ENCODE data around the gene ANTXR1.

ANTXR1 gene

GRCh38 chr2:69075486-69075885 lies 62.5 kb downstream of the ANTXR1 start:
- no peak for DNase-seq

GRCh38 chr2:69076601-69077000 lies 63.6 kb downstream of the ANTXR1 start:
- DNase-seq = no peak

GRCh38 chr2:69077252-69077950 lies 64.4 kb downstream of the ANTXR1 start:
- no peak for DNase-seq

- no peak for DNase-seq
These were observed 67.1 kb downstream of the ANTXR1 start for GRCh38 chr2:69080071-69080470.

- DNase-seq = no peak
These were observed 68.1 kb downstream of the ANTXR1 start for GRCh38 chr2:69081001-69081580.

GRCh38 chr2:69081757-69082156 lies 68.8 kb downstream of the ANTXR1 start:
- DNase-seq = no peak

GRCh38 chr2:69082430-69082997 lies 69.5 kb downstream of the ANTXR1 start:
- no peak for DNase-seq

GRCh38 chr2:69083235-69083748 lies 70.3 kb downstream of the ANTXR1 start:
- no peak for DNase-seq

- DNase-seq = no peak
These were observed 71.5 kb downstream of the ANTXR1 start for GRCh38 chr2:69084492-69084891.

GRCh38 chr2:69086466-69086865 lies 73.5 kb downstream of the ANTXR1 start:
- no peak for DNase-seq

- DNase-seq = no peak
These were observed 74.4 kb downstream of the ANTXR1 start for GRCh38 chr2:69087211-69087911.

- DNase-seq = no peak
These were observed 74.9 kb downstream of the ANTXR1 start for GRCh38 chr2:69087912-69088240.

GRCh38 chr2:69088466-69088865 lies 75.5 kb downstream of the ANTXR1 start:
- DNase-seq = no peak

GRCh38 chr2:69089266-69089665 lies 76.3 kb downstream of the ANTXR1 start:
- DNase-seq = no peak

- DNase-seq = no peak
These were observed 77.0 kb downstream of the ANTXR1 start for GRCh38 chr2:69089998-69090397.

- no peak for DNase-seq
These were observed 77.8 kb downstream of the ANTXR1 start for GRCh38 chr2:69090820-69091219.

GRCh38 chr2:69092857-69093256 lies 79.9 kb downstream of the ANTXR1 start:
- DNase-seq = peak in 1 of 2 donors; percentile 14

GRCh38 chr2:69095305-69095704 lies 82.3 kb downstream of the ANTXR1 start:
- no peak for DNase-seq

- no peak for DNase-seq
These were observed 83.5 kb downstream of the ANTXR1 start for GRCh38 chr2:69096326-69097095.

- peak in 1 of 2 donors; percentile 54 for DNase-seq
These were observed 84.2 kb downstream of the ANTXR1 start for GRCh38 chr2:69097148-69097610.

GRCh38 chr2:69097891-69098655 lies 85.1 kb downstream of the ANTXR1 start:
- no peak for DNase-seq

- no peak for DNase-seq
These were observed 86.6 kb downstream of the ANTXR1 start for GRCh38 chr2:69099541-69099940.
